Astrocyte of the hippocampus (primary cell): ENCODE data around the gene CNGA4.
"Not testable (repeated sequence)": the region's sequence is repeated elsewhere in the genome, so short reads cannot be mapped to it uniquely, and the experiment has no call there.

Experiments
- DNase-seq: peaks from one replicate; pipeline ENCODE4 v3.0.0; 2011; ENCODE audit warnings: low read depth, low spot score

CNGA4 gene

GRCh38 chr11:6263662-6264061, 24.8 kb downstream of the CNGA4 start:
- DNase-seq: no peak

- no peak for DNase-seq
Measured at GRCh38 chr11:6268820-6269219, 29.9 kb downstream of the CNGA4 start.

- no peak for DNase-seq
Measured at GRCh38 chr11:6269994-6270393, 31.1 kb downstream of the CNGA4 start.

- DNase-seq: no peak
Measured at GRCh38 chr11:6270584-6271246, 31.8 kb downstream of the CNGA4 start.

- DNase-seq: no peak
Measured at GRCh38 chr11:6271598-6271997, 32.7 kb downstream of the CNGA4 start.

- no peak for DNase-seq
Measured at GRCh38 chr11:6273188-6273587, 34.3 kb downstream of the CNGA4 start.

- DNase-seq: not testable (repeated sequence)
Measured at GRCh38 chr11:6280809-6281208, 41.9 kb downstream of the CNGA4 start.

- DNase-seq: no peak
Measured at GRCh38 chr11:6283453-6284023, 44.6 kb downstream of the CNGA4 start.

GRCh38 chr11:6284250-6284649, 45.4 kb downstream of the CNGA4 start:
- no peak for DNase-seq

- DNase-seq: no peak
Measured at GRCh38 chr11:6285019-6285418, 46.1 kb downstream of the CNGA4 start.
